Fibroblast of lung (primary cell): ENCODE results near the gene TSHZ2.

Experiments
- CTCF ChIP-seq, 2 donors: IDR thresholded peaks in 1 of 2; conservative IDR thresholded peaks in 1 of 2; 1 replicate in 1 of 2; 2 replicates in 1 of 2; pipeline ENCODE4 v1.5.1; 2011 to 2012; ENCODE audit warnings: low read length in 2 of 2, control low read depth in 1 of 2, inconsistent platforms in 1 of 2, low read depth in 1 of 2, mild to moderate bottlenecking in 1 of 2
- EZH2 ChIP-seq: IDR thresholded peaks from 2 replicates; pipeline ENCODE4 v1.5.1; 2012; ENCODE audit warnings: low read length, control low read depth, mild to moderate bottlenecking; ENCODE audit errors: missing control alignments

- TF ChIP-seq EZH2 = no peak
- TF ChIP-seq CTCF (conservative IDR thresholded peaks at IDR 0.05 in 1 of 2, IDR thresholded peaks at IDR 0.05 in 1 of 2; ENCODE audit: low read depth in 1 of 2, low read length in 2 of 2) = no peak
Observed at GRCh38 chr20:53444401-53445149, 472.4 kb downstream of the TSHZ2 start.
